Activated T-cell treated with anti-CD3 and anti-CD28 coated beads, Interleukin-2, amount 50 U/mL, for 1 hour (primary cell): ENCODE results near the gene UNC79.

Experiments
- DNase-seq: peaks from one replicate; pipeline ENCODE4 v3.0.0-alpha.2; 2020

UNC79 gene

GRCh38 chr14:93712838-93713724 is 282.3 kb downstream of the UNC79 start:
- no peak for DNase-seq

GRCh38 chr14:93713726-93714405 is 283.1 kb downstream of the UNC79 start:
- DNase-seq: no peak

- DNase-seq: no peak
Observed at GRCh38 chr14:93714605-93715004, 283.9 kb downstream of the UNC79 start.

GRCh38 chr14:93715279-93715927 is 284.7 kb downstream of the UNC79 start:
- no peak for DNase-seq

- DNase-seq: no peak
Observed at GRCh38 chr14:93716002-93716745, 285.4 kb downstream of the UNC79 start.

- DNase-seq: no peak
Observed at GRCh38 chr14:93716746-93717667, 286.3 kb downstream of the UNC79 start.

GRCh38 chr14:93717668-93718320 is 287.1 kb downstream of the UNC79 start:
- DNase-seq: no peak

- no peak for DNase-seq
Observed at GRCh38 chr14:93719256-93719655, 288.5 kb downstream of the UNC79 start.

- no peak for DNase-seq
Observed at GRCh38 chr14:93720076-93720815, 289.5 kb downstream of the UNC79 start.

GRCh38 chr14:93720981-93721483 is 290.3 kb downstream of the UNC79 start:
- DNase-seq: no peak

- no peak for DNase-seq
Observed at GRCh38 chr14:93723001-93723400, 292.3 kb downstream of the UNC79 start.

GRCh38 chr14:93725002-93725582 is 294.4 kb downstream of the UNC79 start:
- DNase-seq: no peak

- no peak for DNase-seq
Observed at GRCh38 chr14:93725993-93726392, 295.3 kb downstream of the UNC79 start.

- no peak for DNase-seq
Observed at GRCh38 chr14:93727039-93727740, 296.5 kb downstream of the UNC79 start.

- DNase-seq: no peak
Observed at GRCh38 chr14:93727917-93728650, 297.3 kb downstream of the UNC79 start.

- DNase-seq: no peak
Observed at GRCh38 chr14:93728651-93729016, 297.9 kb downstream of the UNC79 start.

GRCh38 chr14:93729993-93730392 is 299.3 kb downstream of the UNC79 start:
- no peak for DNase-seq

- DNase-seq: no peak
Observed at GRCh38 chr14:93731753-93732152, 301.0 kb downstream of the UNC79 start.

GRCh38 chr14:93732524-93732923 is 301.8 kb downstream of the UNC79 start:
- DNase-seq: no peak
